ENCODE measurements around the gene TBC1D16. TPM values are rescaled to one million over a fixed set of nuclear protein-coding genes. Genes with fewer than 3 reads are reported as not detected.

TBC1D16 gene
- total RNA-seq, 2 experiments from 2014 or later, result 17.0 to 19.0 TPM

DNA sequence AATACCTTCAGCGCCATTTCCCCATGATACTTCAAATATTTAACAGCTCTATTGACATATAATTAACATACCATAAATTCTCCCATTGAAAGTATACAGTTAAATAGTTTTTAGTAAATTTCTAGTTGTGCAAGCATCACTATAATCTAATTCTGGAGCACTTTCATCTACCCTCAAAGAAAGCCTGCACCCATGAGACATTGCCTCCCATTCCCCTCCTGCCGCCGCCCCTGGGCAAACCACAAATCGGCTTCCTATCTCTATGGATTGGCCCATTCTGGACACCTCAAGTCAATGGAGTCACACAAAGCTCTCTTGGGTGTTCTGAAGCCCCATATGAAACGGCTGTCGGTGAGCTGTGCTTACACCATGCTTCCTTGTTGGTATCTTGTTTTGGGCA lies 119.2 kb downstream of the TBC1D16 start:
- Mint-ChIP-seq H3K36me3 (ENCODE audit: low read depth) (no peaks in the 10 kb centered on the region), H3K27me3 (ENCODE audit: low read depth) (peaks cover 2% of the 10 kb centered on the region), H3K4me1 (ENCODE audit: low read depth) (no peaks in the 10 kb centered on the region), H3K4me3 (no peak overlapping the region), H3K27ac (no peak overlapping the region), H3K9me3 (no peaks in the 10 kb centered on the region)
- CTCF ChIA-PET, result interaction anchor here (0.7 to 2.0 kb wide), 5 partner anchors 10 to 108 kb away, joined by 3 to 6 read pairs (median 3); no protein-coding TSS in a partner anchor
- no peak for DNase-seq
- intact Hi-C loops (cut with micrococcal nuclease), result loop anchor here (1.0 to 5.0 kb wide), 3 partner anchors 108 to 169 kb away; no protein-coding TSS in a partner anchor

DNA sequence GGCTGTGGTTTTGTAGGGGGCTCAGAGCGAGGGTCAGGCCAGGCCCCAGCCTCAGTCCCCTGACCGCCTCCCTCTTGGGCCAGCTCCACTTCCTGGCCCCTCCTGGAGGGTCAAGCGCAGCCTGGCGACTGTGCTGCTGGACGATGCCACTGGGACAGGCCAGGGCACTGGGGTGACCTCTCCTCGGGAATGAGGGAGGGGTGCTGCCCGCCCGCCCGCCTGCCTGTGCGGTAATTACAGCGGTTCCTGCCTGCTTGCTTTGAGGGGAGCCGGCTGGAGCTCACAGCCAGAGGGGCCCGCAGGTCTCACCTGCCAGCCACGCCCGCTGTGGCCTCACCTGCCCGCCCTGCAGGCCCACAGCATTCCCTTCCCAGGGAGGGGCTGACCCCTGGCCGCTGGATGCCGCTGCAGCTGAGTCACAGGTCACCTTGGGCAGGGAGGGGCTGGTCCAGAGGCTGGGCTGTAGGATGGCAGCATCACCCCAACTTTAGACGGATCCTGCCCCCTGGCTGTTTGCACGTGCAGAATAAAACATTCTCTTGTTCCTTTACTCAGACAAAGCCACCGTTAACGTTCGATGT lies 119.7 kb downstream of the TBC1D16 start:
- H3K27me3 Mint-ChIP-seq (ENCODE audit: low read depth), result peaks cover 2% of the 10 kb centered on the region
- intact Hi-C loops (cut with micrococcal nuclease), result loop anchor here (1.0 to 5.0 kb wide), 3 partner anchors 108 to 169 kb away; no protein-coding TSS in a partner anchor
- CTCF ChIA-PET, result interaction anchor here (0.6 to 2.0 kb wide), 5 partner anchors 10 to 127 kb away, joined by 3 to 6 read pairs (median 3); no protein-coding TSS in a partner anchor
- no peaks in the 10 kb centered on the region for H3K4me1 Mint-ChIP-seq (ENCODE audit: low read depth)
- no peak overlapping the region for H3K4me3 Mint-ChIP-seq
- H3K9me3 Mint-ChIP-seq, result no peaks in the 10 kb centered on the region
- peak; percentile 66 for DNase-seq
- no peak overlapping the region for H3K27ac Mint-ChIP-seq
- no peaks in the 10 kb centered on the region for H3K36me3 Mint-ChIP-seq (ENCODE audit: low read depth)

DNA sequence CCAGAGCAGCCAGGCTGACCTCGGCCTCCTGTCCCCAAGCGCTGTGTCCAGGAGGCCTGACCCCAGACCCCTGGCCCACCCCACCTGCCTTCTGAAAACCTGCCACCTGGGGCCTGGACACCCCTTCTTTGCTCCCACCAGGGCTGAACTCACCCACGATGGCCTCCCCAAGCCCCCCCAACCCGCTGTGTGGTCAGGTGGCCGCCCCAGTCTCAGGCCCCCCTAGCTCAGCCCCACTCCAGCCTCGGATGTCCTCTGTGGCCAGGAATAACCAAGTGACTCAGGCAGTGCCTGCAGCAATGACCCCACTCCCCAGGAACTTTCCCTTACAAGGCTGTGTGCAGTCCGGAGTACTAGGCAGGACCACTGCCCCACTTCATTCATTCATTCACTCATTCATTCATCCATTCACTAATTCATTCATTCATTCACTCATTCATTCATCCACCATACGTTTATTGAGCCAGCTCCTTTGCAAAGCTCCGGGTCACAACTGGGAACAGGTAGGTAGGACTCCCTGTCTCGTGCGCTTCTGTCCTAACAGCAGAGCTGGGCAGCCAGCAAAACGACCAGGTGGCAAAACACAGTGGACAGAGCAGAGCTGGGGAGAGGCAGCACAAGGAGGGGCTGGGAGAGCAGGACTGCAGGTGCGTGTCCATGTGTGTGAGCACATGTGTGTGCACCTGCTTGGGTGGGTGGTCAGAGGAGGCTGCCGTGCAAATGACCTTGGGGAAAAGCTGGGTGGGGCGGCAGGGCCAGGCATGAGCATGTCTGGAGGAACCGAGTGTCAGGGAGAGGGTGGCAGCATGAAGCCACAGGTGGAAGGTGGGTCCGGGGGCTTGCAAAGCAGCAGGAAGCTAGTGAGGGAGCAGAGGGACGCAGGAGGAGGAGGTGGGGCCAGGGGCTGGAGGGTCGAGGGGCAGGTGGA lies 120.6 kb downstream of the TBC1D16 start:
- Mint-ChIP-seq H3K36me3 (ENCODE audit: low read depth) (no peaks in the 10 kb centered on the region), H3K27me3 (ENCODE audit: low read depth) (peaks cover 2% of the 10 kb centered on the region), H3K9me3 (no peaks in the 10 kb centered on the region), H3K27ac (no peak overlapping the region), H3K4me1 (ENCODE audit: low read depth) (no peaks in the 10 kb centered on the region), H3K4me3 (no peak overlapping the region)
- intact Hi-C loops (cut with micrococcal nuclease), result loop anchor here (5.0 kb wide), 2 partner anchors 123 to 168 kb away; no protein-coding TSS in a partner anchor
- no peak for DNase-seq
- CTCF ChIA-PET, result interaction anchor here (0.6 to 2.0 kb wide), 3 partner anchors 55 to 126 kb away, joined by 3 to 6 read pairs (median 3); no protein-coding TSS in a partner anchor

GRCh38 chr17:79913896-79914812 lies 121.5 kb downstream of the TBC1D16 start:
- no peak for DNase-seq
- intact Hi-C loops (cut with micrococcal nuclease), result no loop called here
- no peak overlapping the region for H3K4me3 Mint-ChIP-seq
- H3K36me3 Mint-ChIP-seq (ENCODE audit: low read depth), result no peaks in the 10 kb centered on the region
- peaks cover 2% of the 10 kb centered on the region for H3K27me3 Mint-ChIP-seq (ENCODE audit: low read depth)
- no peaks in the 10 kb centered on the region for H3K4me1 Mint-ChIP-seq (ENCODE audit: low read depth)
- H3K9me3 Mint-ChIP-seq, result no peaks in the 10 kb centered on the region
- H3K27ac Mint-ChIP-seq, result no peak overlapping the region
- CTCF ChIA-PET, result no interaction called here

- CTCF ChIA-PET, result no interaction called here
- intact Hi-C loops (cut with micrococcal nuclease), result no loop called here
- no peak for DNase-seq
- H3K4me3 Mint-ChIP-seq, result no peak overlapping the region
- H3K27me3 Mint-ChIP-seq (ENCODE audit: low read depth), result peaks cover 2% of the 10 kb centered on the region
- H3K27ac Mint-ChIP-seq, result no peak overlapping the region
- H3K4me1 Mint-ChIP-seq (ENCODE audit: low read depth), result no peaks in the 10 kb centered on the region
- no peaks in the 10 kb centered on the region for H3K36me3 Mint-ChIP-seq (ENCODE audit: low read depth)
- no peaks in the 10 kb centered on the region for H3K9me3 Mint-ChIP-seq
These were observed 122.2 kb downstream of the TBC1D16 start for GRCh38 chr17:79913451-79913850.

DNA sequence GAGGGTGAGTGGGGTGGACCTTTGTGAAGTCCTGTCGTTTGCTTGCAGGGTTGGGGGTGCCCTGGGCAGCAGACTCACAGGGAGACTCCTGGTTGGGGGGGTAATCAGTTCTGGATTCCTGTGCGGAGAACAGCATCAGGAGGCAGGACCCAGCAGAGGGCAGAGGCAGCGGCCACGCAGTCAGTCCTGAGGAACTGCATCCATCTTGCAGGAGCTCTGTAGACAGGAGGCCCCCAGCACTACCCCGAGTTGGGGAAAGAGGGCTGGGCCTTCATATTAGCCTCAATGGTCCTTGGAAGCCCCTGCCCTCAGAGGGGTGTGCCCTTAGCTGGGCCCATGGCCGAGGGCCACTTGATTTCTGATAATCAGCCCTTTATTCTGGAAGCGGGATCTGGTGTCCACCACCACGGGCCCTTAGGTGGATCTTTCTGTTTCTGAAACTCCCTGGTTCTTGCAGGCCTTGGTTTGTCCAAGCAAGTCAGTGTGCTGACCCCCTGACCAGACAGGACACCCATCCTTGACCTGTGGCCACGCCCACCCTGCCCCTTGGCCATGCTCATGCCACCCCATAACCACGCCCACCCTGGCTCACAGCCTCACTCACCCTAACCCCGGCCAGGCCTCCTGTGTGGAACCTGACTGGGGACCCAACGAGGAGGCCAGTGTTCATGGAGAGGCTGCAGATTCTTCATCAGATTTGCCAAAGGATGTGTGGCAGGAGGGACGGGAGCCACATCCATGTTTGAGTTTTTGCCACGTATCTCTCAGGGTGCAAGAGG lies 122.9 kb downstream of the TBC1D16 start:
- CTCF ChIA-PET, result no interaction called here
- peaks cover 2% of the 10 kb centered on the region for H3K27me3 Mint-ChIP-seq (ENCODE audit: low read depth)
- DNase-seq, result no peak
- intact Hi-C loops (cut with micrococcal nuclease), result no loop called here
- no peak overlapping the region for H3K27ac Mint-ChIP-seq
- H3K4me1 Mint-ChIP-seq (ENCODE audit: low read depth), result no peaks in the 10 kb centered on the region
- H3K36me3 Mint-ChIP-seq (ENCODE audit: low read depth), result no peaks in the 10 kb centered on the region
- no peak overlapping the region for H3K4me3 Mint-ChIP-seq
- no peaks in the 10 kb centered on the region for H3K9me3 Mint-ChIP-seq

GRCh38 chr17:79911430-79912399 lies 124.0 kb downstream of the TBC1D16 start:
- intact Hi-C loops (cut with micrococcal nuclease), result no loop called here
- Mint-ChIP-seq H3K36me3 (ENCODE audit: low read depth) (no peaks in the 10 kb centered on the region), H3K27me3 (ENCODE audit: low read depth) (peaks cover 4% of the 10 kb centered on the region), H3K9me3 (no peaks in the 10 kb centered on the region), H3K4me3 (no peak overlapping the region), H3K27ac (no peak overlapping the region), H3K4me1 (ENCODE audit: low read depth) (no peaks in the 10 kb centered on the region)
- DNase-seq, result no peak
- CTCF ChIA-PET, result no interaction called here

DNA sequence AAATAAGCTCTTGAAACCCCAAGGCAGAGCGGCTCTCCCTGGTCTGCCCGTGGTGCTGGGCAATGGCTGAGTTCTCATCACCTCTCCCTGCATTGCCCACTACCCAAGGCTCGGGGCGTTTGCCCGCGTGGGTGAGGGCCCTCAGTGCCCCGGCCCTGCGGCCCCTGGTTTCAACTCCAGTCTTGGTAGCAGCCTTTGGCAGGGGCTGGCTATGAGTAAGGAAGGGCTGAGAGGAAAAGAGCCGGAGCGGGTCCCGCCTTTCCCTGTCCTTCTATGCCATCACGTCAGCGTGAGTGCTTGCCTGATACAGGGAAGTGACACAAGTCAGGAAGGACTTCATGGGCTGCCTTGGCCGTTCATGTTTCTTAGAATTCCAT lies 124.7 kb downstream of the TBC1D16 start:
- CTCF ChIA-PET, result no interaction called here
- H3K27me3 Mint-ChIP-seq (ENCODE audit: low read depth), result peaks cover 4% of the 10 kb centered on the region
- intact Hi-C loops (cut with micrococcal nuclease), result no loop called here
- H3K36me3 Mint-ChIP-seq (ENCODE audit: low read depth), result no peaks in the 10 kb centered on the region
- no peak for DNase-seq
- no peak overlapping the region for H3K4me3 Mint-ChIP-seq
- H3K9me3 Mint-ChIP-seq, result no peaks in the 10 kb centered on the region
- H3K27ac Mint-ChIP-seq, result no peak overlapping the region
- H3K4me1 Mint-ChIP-seq (ENCODE audit: low read depth), result no peaks in the 10 kb centered on the region

- no peak overlapping the region for H3K27ac Mint-ChIP-seq
- H3K36me3 Mint-ChIP-seq (ENCODE audit: low read depth), result no peaks in the 10 kb centered on the region
- intact Hi-C loops (cut with micrococcal nuclease), result no loop called here
- H3K4me1 Mint-ChIP-seq (ENCODE audit: low read depth), result no peaks in the 10 kb centered on the region
- no peaks in the 10 kb centered on the region for H3K9me3 Mint-ChIP-seq
- H3K27me3 Mint-ChIP-seq (ENCODE audit: low read depth), result peaks cover 2% of the 10 kb centered on the region
- CTCF ChIA-PET, result no interaction called here
- no peak overlapping the region for H3K4me3 Mint-ChIP-seq
- DNase-seq, result no peak
These were observed 126.6 kb downstream of the TBC1D16 start for GRCh38 chr17:79909121-79909520.

DNA sequence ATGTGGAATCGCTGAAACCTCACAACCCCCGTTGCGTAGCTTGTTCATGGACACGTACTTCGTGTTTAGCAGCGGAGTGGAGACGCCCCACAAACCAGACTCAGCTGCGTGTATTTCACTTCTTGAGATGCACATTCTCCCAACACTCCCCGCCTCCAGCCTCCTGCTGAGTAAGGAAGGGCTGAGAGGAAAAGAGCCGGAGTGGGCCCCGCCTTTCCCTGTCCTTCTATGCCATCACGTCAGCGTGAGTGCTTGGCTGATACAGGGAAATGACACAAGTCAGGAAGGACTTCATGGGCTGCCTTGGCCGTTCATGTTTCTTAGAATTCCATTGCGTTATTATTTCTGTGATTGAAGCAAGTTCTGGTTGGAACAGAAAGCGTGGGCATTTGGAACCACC lies 127.8 kb downstream of the TBC1D16 start:
- H3K36me3 Mint-ChIP-seq (ENCODE audit: low read depth), result no peaks in the 10 kb centered on the region
- intact Hi-C loops (cut with micrococcal nuclease), result no loop called here
- H3K27ac Mint-ChIP-seq, result no peak overlapping the region
- CTCF ChIA-PET, result no interaction called here
- no peak for DNase-seq
- no peaks in the 10 kb centered on the region for H3K4me1 Mint-ChIP-seq (ENCODE audit: low read depth)
- no peaks in the 10 kb centered on the region for H3K9me3 Mint-ChIP-seq
- H3K27me3 Mint-ChIP-seq (ENCODE audit: low read depth), result peaks cover 2% of the 10 kb centered on the region
- no peak overlapping the region for H3K4me3 Mint-ChIP-seq

- Mint-ChIP-seq H3K27me3 (ENCODE audit: low read depth) (peaks cover 2% of the 10 kb centered on the region), H3K27ac (no peak overlapping the region), H3K4me3 (no peak overlapping the region), H3K36me3 (ENCODE audit: low read depth) (no peaks in the 10 kb centered on the region), H3K4me1 (ENCODE audit: low read depth) (no peaks in the 10 kb centered on the region), H3K9me3 (no peaks in the 10 kb centered on the region)
- DNase-seq, result no peak
- intact Hi-C loops (cut with micrococcal nuclease), result no loop called here
- CTCF ChIA-PET, result no interaction called here
These were observed 128.4 kb downstream of the TBC1D16 start for GRCh38 chr17:79907217-79907715.
